NB4 (cell line): ENCODE results near the gene ERICH4.

Experiments used
- MYC ChIP-seq: IDR thresholded peaks from 2 replicates; pipeline ENCODE4 v1.6.1; 2011; ENCODE audit warnings: low read depth, low read length
- POLR2A ChIP-seq: IDR thresholded peaks from 2 replicates; pipeline ENCODE4 v1.6.1; 2011; ENCODE audit warnings: mild to moderate bottlenecking; ENCODE audit not compliant: insufficient read length; ENCODE audit errors: extremely low read depth

DNA sequence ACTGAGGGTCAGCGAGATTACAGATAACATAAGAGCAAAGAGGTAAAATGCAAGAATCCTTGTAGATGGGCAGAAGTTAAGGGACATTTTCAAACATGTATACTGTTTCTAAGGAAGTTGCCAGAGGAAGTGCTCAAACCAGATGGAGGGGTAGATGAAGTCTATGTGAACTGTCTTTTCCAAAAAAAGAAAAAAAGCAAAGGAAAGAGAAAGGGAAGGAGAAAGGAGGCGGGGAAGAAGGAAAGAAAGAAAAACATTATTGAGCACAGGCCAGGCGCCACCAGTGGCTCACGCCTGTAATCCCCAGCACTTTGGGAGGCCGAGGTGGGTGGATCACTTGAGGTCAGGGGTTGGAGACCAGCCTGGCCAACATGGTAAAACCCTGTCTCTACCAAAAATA lies 8.5 kb upstream of the ERICH4 start:
- TF ChIP-seq POLR2A (no peak), MYC (no peak)
